Neural progenitor cell (in vitro differentiated cells): ENCODE results near the gene DMAP1.

Source experiments
- CTCF ChIP-seq: fragments of 200-600 bp; sonication (generic); IDR thresholded peaks from 2 replicates; pipeline ENCODE4 v1.5.1; 2017; ENCODE audit warnings: antibody characterized with exemption, mild to moderate bottlenecking
- EZH2 ChIP-seq: fragments of 200-600 bp; sonication (generic); IDR thresholded peaks from 2 replicates; pipeline ENCODE4 v1.6.1; 2017; ENCODE audit warnings: antibody characterized with exemption, mild to moderate bottlenecking, moderate library complexity

GRCh38 chr1:44250068-44250781 lies 37.0 kb downstream of the DMAP1 start:
- TF ChIP-seq CTCF, result no peak
- TF ChIP-seq EZH2, result no peak
